HuH-7 (cell line): ENCODE measurements around the gene FBXL13.
"Not testable (repeated sequence)": the region's sequence is repeated elsewhere in the genome, so short reads cannot be mapped to it uniquely, and the experiment has no call there.

ENCODE experiments used
- DNase-seq: peaks from one replicate; pipeline ENCODE4 v3.0.0; 2011; ENCODE audit warnings: low spot score

The FBXL13 gene

DNA sequence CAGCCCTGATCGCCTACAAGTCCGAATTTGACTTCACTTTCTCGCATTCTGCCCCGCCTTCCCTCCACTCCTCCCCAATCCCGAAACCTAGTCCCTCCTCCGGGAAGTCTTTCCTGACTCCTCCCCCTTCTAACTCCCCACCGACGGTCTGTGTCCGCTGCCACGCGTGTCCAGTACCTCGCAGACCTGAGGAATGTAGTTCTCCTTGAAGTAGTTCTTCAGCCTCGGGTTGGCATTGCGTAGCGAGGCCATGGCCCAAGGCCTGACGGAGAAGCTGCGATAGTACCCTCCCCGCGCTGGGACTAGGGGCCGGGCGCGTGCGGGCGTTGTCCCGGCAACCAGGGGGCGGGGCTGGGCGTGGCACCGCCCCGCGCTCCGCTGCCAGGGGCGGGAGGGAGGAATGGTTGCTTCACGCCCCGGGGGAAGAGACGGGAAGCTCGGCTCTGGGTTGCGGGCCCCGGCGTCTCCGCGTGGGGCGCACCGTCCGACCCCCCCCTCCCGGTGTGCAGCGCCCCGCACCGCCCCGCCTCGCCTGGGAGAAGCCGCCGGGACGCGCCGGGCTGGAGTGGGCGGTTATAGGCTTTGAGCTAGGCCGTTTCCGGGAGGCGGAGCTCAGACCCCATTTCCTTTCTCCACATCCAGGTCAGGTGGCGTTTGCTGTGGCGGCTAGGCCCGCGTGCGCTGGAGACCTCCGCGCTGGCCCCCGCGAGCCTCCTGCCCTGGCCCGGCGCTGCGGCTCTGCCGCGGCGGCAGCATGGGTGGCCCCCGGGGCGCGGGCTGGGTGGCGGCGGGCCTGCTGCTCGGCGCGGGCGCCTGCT, at the start of gene FBXL13, which contains the start of gene ARMC10:
TSS of gene FBXL13 (minus strand) at position 278 of the 818 bp plus-strand sequence.
TSS of gene ARMC10 (plus strand) at position 622 of the 818 bp plus-strand sequence. CDS start at position 755, 133 bp downstream.
- peak; percentile 88 for DNase-seq

DNA sequence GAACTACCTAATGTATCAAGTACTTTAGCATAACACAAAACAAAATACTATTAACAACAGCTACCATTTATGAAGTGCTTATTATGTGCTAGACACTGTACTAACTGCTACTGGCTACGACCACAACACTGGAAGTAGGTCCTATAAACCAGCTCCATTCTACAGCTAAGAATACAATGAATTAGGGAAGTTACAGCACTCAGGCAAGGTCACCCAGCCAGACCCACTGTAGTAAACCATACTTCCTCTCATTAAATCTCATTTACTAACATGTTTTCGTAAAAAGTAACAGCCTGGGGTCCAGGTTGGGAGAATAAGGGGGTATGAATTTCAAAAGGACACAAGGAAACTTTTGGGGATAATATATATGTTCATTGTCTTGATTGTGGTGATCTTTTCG, 48.9 kb upstream of the FBXL13 start:
- no peak for DNase-seq

DNA sequence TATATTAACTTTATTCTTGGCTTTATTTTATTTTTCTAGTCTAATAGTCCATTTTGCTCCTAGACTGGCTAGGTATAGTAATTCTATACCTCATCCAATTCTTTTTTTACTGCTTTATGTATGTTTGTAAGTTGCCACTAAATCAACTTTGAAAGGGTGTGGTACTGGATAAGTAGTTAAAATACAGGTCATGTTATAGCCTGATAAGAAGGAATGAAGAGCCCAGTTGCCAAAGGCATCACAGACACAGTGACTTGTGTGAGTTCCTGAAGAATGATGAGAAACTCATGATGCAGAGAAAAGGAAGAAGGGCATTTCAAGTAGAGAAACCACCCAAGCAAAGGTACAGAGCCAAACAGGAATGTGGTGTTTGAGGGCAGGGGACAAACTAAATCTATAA, 47.0 kb upstream of the FBXL13 start:
- DNase-seq: no peak

DNA sequence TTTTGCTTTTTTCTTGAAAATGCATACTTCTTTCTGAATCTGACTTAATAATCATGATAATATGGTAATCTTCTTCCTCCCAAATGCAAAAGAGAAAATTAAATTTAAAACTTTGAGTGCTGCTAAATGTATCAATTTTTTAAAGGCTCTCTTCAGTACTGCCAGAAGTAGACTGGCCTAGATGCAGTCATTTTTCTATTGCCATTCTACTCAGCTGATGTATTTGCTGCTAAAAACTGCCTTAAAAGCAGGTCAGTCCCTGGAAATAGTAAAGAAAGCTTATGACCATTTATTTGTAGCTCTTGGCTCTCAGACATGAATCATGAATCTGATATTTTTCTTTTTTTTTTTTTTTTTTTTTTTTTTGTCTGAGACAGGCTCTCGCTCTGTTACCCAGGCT, 45.8 kb upstream of the FBXL13 start:
- no peak for DNase-seq

DNA sequence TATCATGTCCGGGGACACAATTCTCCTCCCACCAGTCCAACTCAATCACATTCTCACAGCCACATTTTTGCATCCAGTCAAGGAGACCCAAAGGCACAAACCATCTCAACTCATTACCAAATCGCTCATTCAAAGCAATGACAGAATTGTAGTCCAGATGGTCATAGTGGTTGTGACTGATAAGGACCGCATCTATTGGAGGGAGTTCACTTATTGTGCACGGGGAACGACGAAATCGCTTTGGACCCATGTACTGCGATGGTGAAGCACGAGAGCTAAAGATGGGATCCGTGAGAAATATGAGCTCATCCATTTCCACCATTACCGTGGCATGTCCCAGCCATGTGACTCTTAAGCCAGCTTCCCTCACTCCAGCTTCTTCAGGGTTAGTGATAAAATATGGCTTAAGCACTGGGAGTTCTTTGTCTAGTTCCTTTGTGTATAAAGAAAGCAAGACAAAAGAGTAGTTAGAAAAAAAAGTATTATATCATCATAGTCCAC, 45.2 kb upstream of the FBXL13 start:
- no peak for DNase-seq

DNA sequence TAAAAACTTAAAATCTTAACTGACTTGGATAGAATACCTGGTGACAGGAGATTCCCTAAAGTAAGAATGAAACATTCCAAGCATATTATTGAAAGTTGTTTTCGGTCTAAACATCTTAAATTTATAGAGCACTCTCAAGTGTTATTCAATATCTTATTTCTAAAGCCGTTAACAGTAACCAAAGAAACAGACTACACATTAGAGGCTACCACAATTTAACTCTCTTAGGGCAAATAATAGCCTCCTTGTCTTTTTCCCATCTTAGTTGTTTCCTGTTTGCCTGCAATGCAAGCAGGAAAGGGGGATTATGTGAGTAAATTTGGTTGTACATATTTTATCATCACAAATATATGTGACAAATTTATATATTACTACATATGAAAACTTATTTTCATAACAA, 42.9 kb upstream of the FBXL13 start:
- no peak for DNase-seq

DNA sequence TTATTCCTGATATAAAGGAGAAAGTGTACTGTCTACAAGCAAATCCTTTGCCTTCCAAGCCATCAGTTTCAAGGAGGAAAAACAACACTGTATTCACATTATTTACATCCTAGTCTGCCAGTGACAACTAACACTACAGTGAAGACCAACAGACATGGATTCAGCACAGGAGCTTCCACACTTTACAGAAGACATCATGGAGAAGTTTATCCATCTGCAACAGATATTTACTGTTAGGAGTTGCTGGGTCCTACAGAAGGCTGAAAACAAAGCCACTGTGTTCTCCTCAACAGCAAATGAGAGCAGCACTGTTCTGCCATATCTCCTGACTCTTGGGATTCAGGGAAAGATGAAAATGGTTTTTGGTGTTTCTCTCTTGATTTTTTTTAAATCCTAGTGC, 42.4 kb upstream of the FBXL13 start:
- DNase-seq: no peak

DNA sequence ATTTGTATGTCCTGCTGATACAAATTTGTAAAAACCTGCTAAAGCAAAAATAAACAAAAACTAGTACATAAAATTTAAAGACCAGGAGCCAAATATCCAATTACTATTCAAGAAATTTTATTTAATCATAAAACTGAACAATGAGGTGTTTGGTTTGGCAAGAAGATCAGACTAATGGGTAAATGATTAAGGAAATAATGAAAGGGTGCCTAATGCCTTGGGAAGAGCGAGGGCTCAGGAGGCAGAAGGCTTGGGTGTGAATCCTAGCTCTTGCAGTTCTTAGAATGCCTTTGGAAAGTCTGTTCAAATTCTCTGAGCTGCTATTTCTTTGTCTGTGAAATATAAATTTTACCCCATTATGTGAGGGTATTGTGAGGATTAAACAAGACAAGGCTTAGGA, 41.9 kb upstream of the FBXL13 start:
- DNase-seq: no peak

DNA sequence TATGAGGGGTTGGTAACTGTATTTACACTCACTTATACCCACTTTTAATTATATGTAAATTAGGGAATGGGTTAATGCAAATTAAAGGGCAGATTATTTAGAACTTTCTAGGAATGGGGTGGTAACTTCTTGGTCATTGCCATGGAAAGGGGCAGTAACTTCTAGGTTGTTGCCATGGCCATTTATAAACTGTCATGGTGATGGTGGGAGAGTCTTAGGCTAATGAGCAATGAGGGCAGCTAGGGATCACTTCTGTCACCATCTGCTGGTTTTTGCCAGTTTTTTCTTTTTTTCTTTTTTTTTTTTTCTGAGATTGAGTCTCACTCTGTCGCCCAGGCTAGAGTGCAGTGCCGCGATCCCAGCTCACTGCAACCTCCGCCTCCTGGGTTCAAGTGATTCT, 41.2 kb upstream of the FBXL13 start:
- no peak for DNase-seq

DNA sequence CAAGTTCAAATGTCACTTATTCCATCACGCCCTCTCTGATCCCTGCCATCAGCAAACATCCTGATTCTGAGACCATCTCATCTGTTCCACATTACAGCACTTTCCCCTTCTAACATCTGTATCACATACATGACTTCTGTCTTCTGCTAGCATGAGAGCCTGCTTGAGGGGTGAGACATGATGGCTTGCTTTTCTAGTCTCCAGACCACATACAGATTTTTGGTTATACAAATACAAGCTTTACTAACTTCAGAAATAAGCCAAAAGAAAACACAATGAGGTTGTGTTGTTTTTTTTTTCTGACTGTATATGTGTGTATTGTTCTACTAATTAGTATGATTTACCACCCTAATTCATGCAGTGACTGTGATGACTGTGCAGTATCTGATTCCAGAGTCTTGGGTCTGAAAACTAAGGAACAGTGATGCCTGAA, 40.0 kb upstream of the FBXL13 start:
- no peak for DNase-seq

DNA sequence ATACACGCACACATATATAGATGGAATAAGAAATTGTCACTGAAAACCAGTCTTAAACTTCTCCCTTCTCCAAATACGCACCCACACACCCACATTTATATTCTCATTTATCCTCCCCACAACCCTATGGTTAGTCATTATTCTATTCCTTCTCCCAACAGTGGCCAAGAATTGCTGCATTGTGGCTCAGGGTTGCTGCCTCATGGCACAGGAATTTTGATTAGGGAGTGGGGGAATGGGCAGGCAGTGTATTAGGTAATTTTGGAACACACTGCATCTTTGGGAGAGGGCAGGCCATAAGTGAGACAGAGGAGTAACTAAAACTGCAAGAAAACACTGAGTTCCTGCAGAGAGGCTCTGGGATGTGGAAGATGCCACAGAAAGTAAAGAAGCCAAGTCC, 38.6 kb upstream of the FBXL13 start:
- no peak for DNase-seq

DNA sequence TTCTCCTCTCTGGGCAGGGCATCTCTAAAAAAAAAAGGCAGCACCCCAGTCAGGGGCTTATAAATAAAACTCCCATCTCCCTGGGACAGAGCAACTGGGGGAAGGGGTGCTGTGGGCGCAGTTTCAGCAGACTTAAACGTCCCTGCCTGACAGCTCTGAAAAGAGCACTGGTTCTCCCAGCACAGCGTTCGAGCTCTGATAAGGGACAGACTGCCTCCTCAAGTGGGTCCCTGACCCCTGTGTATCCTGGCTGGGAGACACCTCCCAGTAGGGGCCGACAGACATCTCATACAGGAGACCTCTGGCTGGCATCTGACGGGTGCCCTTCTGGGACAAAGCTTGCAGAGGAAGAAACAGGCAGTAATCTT, 32.1 kb upstream of the FBXL13 start:
- DNase-seq: not testable (repeated sequence)

DNA sequence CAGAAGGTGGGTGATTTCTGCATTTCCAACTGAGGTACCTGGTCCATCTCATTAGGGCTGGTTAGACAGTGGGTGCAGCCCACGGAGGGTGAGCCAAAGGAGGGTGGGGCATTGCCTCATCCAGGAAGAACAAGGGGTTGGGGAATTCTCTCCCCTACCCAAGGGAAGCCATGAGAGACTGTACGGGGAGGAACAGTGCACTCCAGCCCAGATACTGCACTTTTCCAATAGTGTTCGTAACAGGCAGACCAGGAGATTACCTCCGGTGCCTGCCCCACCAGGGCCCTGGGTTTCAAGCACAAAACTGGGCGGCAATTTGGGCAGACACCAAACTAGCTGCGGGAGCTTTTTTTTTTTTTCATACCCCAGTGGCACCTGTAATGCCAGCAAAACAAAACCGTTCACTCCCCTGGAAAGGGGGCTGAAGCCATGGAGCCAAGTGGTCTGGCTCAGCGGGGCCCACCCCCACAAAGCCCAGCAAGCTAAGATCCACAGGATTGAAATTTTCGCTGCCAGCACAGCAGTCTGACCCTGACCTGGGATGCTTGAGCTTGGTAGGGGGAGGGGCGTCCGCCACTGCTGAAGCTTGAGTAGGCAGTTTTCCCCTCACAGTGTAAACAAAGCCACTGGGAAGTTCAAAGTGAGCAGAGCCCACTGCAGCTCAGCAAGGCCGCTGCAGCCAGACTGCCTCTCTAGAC, 31.6 kb upstream of the FBXL13 start:
- no peak for DNase-seq

DNA sequence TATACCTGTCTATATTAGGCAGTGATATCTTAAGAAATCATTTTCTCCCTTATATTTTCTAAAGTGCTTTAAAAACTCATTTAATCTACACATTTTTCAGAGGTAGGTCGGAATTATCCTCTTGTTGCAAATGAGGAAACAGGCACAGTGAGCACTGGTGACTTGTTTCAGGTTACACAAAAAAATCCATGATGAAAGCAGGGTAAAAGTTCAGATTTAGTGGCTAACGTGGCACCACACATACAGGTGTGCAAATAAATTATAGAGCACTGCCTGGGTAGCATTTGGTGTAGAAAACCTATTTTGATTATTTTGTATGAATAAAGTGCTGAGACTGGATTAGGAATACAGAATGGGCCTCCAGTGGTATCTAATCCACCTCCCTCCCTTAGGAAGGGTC, 26.9 kb upstream of the FBXL13 start:
- no peak for DNase-seq

DNA sequence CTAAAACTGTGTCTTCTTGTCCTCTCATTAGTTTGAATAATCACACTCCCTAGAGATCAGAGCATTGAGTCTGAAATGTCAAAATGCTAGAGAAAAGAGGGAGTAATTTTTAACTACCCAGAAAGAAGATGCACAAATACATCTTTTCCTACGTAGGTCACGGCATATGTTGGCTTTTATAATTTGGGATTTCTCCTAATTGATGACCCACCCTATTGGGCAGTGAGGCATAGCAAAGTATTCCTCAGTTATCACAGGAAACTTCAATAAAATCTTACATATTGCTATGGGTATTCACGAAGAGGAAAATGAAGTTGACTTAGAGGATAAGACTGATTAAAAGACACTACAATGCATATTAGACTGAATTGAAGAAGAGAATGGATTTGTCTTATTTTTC, 25.8 kb upstream of the FBXL13 start:
- DNase-seq: no peak

DNA sequence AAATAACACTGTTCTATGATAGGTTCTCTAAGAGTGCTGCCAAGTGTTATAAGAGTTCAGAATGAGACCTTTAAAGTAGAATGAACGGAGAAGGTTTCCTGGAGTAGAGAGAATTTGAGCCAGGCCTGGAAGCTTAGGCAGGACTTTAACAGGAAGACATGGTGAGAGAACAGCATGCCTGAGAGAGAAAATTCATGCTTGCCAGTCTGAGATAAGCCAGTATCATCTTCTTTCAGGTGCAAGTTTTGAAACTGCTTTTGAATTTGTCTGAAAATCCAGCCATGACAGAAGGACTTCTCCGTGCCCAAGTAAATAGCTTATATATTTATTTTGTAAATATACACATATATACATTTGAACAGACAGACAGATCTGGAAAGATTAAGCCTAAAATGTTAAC, 22.4 kb upstream of the FBXL13 start:
- no peak for DNase-seq

DNA sequence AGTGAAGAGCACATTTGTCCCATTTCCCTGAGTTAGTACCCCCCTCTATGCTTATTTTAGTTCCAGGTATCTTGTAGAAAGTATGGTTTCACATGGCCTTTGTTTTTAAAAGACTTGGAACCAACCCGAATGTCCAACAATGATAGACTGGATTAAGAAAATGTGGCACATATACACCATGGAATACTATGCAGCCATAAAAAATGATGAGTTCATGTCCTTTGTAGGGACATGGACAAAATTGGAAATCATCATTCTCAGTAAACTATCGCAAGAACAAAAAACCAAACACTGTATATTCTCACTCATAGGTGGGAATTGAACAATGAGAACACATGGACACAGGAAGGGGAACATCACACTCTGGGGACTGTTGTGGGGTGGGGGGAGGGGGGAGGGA, 21.0 kb upstream of the FBXL13 start:
- DNase-seq: not testable (repeated sequence)

DNA sequence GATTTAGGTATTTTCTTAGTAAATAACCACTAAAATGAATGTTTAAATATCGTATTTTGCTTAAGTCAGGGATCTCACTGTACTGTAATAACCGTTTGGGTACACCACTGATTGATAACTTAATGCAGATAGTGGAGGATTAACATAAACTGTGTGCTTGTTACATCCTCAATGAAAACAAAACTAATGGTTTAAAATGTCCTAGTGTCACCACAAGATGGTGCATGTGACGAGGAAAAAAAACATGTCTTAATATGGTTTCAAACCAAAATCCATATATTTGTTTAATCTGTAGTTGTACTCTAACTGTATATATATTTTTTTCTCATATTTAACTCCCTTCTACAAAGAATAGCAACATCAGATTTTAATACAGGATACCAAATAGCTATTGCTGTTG, 19.5 kb upstream of the FBXL13 start:
- no peak for DNase-seq

DNA sequence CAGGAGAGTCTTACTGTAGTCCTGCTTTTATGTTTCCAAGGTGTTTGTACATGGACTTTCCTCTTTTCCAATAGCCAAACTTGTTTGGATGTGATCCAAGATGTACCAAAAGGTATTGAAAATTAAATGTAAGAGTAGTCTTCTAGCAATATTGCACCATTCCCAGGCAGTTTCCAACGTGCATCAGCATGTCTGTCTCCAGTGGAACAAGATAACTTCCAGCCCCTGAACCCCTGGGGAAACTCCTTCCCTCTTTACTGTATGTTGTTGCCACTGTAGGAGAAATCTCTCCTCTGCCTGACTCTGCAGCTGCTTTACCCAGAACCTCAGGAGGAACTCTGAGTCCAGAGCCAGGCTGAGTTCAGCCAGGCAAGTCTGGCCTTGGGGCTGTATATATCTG, 18.8 kb upstream of the FBXL13 start:
- no peak for DNase-seq

DNA sequence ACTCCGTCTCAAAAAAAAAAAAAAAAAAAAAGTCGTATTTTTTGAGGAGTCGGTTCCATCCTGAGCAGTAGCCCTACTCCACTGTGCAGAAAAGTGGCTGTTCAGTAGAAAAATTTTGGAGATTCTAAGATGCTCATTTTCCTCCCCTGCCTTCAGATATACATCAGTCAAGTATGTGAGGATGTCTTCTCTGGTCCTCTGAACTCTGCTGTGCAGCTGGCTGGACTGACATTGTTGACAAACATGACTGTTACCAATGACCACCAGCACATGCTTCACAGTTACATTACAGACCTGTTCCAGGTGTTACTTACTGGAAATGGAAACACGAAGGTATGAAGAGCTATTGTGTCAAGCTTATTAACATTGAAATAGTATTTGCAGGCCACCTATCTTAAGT, 17.7 kb upstream of the FBXL13 start:
- DNase-seq: not testable (repeated sequence)

DNA sequence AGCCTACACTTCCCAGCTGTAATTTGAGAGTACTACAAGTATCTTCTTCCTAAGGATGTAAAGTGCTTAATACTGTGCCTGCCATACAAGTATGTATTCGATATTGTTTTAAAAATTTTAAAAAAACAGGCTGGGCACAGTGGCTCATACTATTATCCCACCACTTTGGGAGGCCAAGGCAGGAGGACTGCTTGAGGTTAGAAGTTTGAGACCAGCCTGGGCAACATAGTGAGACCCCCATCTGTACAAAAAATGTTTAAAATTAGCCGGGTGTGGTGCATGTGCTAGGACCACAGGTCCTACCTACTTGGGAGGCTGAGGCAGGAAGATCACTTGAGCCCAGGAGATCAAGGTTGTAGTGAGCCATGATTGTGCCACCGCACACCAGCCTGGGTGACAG, 8.6 kb upstream of the FBXL13 start:
- no peak for DNase-seq

DNA sequence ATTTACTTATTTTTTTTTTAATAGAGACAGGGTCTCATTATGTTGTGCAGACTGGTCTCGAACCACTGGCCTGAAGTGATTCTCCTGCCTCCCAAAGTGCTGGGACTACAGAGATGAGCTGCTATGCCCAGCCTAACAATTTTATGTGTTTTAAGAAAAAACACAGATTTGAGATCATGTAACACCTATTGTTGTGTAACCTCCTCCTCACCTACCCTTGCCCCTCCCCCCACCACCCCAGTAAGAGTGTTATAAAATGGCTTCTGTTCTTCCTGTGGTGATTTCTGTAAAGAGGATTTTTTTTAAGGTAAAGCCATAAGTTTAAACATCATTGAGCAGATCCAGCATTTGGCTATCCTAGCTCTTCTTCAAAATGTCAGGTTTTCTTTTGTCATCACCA, 7.9 kb upstream of the FBXL13 start:
- DNase-seq: no peak

DNA sequence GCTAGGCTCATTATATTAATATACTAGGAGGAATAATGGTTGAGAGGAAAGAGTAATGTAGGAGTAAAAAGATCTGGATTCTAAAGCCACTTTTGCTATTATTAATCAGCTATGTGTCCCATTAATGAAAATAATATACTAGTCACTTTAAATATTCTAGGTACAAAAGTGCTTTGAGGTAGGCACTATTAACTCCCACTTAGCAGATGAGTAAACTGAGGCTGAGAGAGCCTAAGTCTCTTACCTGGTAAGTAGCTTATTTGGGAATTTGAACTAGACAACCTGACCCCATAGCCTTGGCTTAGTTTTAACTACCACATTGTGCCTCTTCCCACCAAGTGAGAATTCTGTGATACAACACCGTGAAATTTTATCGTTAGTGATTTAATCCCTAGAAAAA, 6.3 kb upstream of the FBXL13 start:
- DNase-seq: no peak
